ENCODE measurements around the gene ANKRD9.

The ANKRD9 gene

DNA sequence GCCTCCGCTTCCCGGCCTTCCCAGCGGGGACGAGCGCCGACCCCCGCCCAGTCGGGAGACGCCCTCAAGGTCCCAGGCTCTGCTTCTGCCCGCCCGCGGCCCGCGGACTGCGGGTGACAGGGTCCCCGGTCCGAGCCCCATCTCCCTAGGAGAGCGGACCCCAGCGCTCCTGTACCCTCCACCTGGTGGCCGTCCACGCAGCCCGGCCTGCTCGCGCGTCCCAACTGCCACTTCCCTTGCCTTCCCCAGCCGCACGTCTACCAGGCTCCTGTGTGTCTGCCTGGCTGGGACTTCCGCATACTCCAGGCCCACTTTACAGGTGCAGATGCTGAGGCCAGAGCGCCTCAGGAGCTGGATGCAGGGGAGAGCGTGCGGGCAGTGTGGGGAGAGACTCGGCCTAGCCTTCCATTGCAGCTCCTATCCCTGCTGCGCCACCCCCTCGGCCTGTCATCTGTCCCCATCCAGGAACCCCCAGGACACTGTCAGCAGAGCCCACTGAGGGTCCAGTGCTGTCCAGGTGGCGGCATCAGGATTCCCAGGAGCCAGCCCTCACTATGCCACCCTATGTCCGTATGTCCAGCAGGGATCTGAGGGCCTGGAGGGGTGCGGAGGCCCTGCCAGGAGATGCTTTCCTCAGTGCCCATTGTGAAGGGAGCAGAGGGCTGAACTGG lies 8.0 kb upstream of the ANKRD9 start:
- H3K27ac ChIP-seq (ENCODE audit: low read depth, low read length), result no peak overlapping the region
- peak overlapping the region; percentile 43 for H3K9ac ChIP-seq (ENCODE audit: low read length)
- no peaks in the 10 kb centered on the region for H3K79me2 ChIP-seq (ENCODE audit: insufficient read depth, low read length)
- H3K36me3 ChIP-seq (ENCODE audit: low read length), result no peaks in the 10 kb centered on the region
- no peaks in the 10 kb centered on the region for H3F3A ChIP-seq (ENCODE audit: insufficient read depth)
- H3K27me3 ChIP-seq (ENCODE audit: low read length), result no peaks in the 10 kb centered on the region
- TF ChIP-seq EZH2phosphoT487 (conservative IDR thresholded peaks at IDR 0.05; ENCODE audit: low read length) (no peak), CTCF (IDR thresholded peaks at IDR 0.05; ENCODE audit: insufficient read depth, low read length, poor library complexity, severe bottlenecking) (no peak)
- H2AFZ ChIP-seq (ENCODE audit: low read depth, low read length, severe bottlenecking), result peak overlapping the region; percentile 69
- H3K4me2 ChIP-seq (ENCODE audit: low read depth, low read length, poor library complexity, severe bottlenecking), result peak overlapping the region; percentile 52
- no peaks in the 10 kb centered on the region for H3K9me3 ChIP-seq (ENCODE audit: insufficient read depth, low read length)
- H3K4me3 ChIP-seq (ENCODE audit: insufficient read depth, low read length, poor library complexity, severe bottlenecking), result peak overlapping the region; percentile 45
- no peaks in the 10 kb centered on the region for H3K9me2 ChIP-seq (replicated peaks; ENCODE audit: insufficient read depth, low read length)
- no peaks in the 10 kb centered on the region for H4K20me1 ChIP-seq (ENCODE audit: low read depth, low read length)

DNA sequence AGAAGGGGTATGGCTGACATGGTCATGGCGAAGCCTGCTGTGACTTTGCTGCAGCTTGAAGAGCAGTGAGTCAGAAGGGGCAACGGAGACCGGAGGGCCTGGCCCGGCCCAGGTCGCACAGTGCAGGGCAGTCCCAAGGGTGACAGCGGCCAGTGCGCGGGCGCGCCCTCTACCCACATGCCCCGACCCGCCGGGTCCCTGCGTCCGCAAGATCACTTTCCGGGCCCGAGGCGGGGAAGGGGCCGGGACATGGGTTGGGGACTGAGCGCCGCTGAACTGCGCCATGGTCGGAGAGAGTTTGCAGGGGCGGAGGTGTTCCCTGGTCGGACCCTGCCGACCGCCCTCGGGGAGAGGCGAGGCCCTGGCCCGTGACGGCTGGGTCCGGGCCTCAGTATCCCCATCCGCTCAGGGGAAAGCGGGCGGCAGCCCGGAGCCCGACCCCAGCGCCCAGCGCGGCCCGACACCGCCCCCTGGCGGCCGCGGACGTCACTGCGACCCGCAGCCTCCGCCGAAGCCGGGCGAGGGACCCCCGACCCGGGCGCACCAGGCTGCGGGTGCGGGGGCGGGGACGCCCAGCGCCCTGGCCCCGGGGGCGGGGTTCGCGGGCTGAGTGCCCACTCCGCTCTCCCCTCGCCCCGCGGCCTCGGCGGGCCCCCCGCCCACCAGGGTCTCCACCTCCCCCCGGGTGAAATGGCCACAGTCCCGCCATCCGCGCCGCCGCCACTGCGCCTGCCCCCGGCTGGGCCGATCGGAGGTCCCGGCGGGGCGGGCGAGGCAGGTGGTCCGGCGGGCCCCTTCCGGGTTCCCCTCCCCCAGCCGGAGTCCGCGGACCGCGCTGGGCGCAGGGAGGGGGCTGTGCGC lies 7.2 kb upstream of the ANKRD9 start:
- Histone ChIP-seq H3K9me2 (replicated peaks; ENCODE audit: insufficient read depth, low read length) (no peaks in the 10 kb centered on the region), H3K4me2 (ENCODE audit: low read depth, low read length, poor library complexity, severe bottlenecking) (peak overlapping the region; percentile 52), H3K9me3 (ENCODE audit: insufficient read depth, low read length) (no peaks in the 10 kb centered on the region), H3K79me2 (ENCODE audit: insufficient read depth, low read length) (no peaks in the 10 kb centered on the region), H3K36me3 (ENCODE audit: low read length) (no peaks in the 10 kb centered on the region), H3K27me3 (ENCODE audit: low read length) (no peaks in the 10 kb centered on the region), H2AFZ (ENCODE audit: low read depth, low read length, severe bottlenecking) (peak overlapping the region; percentile 69), H4K20me1 (ENCODE audit: low read depth, low read length) (no peaks in the 10 kb centered on the region), H3F3A (ENCODE audit: insufficient read depth) (no peaks in the 10 kb centered on the region), H3K4me3 (ENCODE audit: insufficient read depth, low read length, poor library complexity, severe bottlenecking) (peak overlapping the region; percentile 45), H3K27ac (ENCODE audit: low read depth, low read length) (no peak overlapping the region), H3K9ac (ENCODE audit: low read length) (peak overlapping the region; percentile 43)
- TF ChIP-seq CTCF (IDR thresholded peaks at IDR 0.05; ENCODE audit: insufficient read depth, low read length, poor library complexity, severe bottlenecking) (peak; percentile 62), EZH2phosphoT487 (conservative IDR thresholded peaks at IDR 0.05; ENCODE audit: low read length) (no peak)

DNA sequence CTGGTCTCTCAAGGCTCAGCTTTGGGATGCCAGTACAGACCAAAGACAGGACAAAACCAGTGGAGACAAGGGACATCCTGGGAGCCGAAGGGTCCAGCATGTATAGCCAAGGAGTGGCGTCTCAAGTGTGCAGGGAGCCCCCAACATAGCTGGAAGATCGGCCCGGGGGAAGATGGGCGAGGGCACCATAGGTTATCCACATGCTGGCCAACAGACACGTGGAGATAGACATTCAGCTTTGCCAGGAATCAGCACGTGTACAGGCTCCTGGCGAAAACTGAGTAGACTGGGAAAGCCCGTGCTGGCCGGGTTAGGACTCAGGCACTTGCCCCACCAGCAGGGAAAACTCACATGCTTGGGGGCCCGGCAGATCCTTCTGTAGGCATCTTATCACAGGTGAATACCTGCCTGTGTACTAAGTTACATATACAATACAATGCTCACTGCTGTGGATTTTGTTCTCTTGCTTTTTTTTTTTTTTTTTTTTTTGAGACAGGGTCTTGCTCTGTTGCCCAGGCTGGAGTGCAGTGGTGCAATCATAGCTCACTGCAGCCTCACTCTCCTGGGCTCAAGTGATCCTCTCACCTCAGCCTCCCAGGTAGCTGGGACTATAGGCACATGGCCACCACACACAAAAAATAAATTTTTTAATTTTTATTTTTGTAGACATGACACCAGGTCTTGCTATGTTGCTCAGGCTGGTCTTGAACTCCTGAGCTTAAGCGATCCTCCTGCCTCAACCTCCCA lies 5.6 kb upstream of the ANKRD9 start:
- TF ChIP-seq EZH2phosphoT487 (conservative IDR thresholded peaks at IDR 0.05; ENCODE audit: low read length), result no peak
- no peak for TF ChIP-seq CTCF (IDR thresholded peaks at IDR 0.05; ENCODE audit: insufficient read depth, low read length, poor library complexity, severe bottlenecking)

More for the DNA sequence above, 5.6 kb upstream of the ANKRD9 start:
- Histone ChIP-seq H3K4me3 (ENCODE audit: insufficient read depth, low read length, poor library complexity, severe bottlenecking) (no peak overlapping the region), H3K9me2 (replicated peaks; ENCODE audit: insufficient read depth, low read length) (no peaks in the 10 kb centered on the region), H4K20me1 (ENCODE audit: low read depth, low read length) (no peaks in the 10 kb centered on the region), H3K27me3 (ENCODE audit: low read length) (no peaks in the 10 kb centered on the region), H3K36me3 (ENCODE audit: low read length) (no peaks in the 10 kb centered on the region), H3K27ac (ENCODE audit: low read depth, low read length) (no peak overlapping the region), H2AFZ (ENCODE audit: low read depth, low read length, severe bottlenecking) (no peak overlapping the region), H3K4me2 (ENCODE audit: low read depth, low read length, poor library complexity, severe bottlenecking) (no peak overlapping the region), H3K9me3 (ENCODE audit: insufficient read depth, low read length) (no peaks in the 10 kb centered on the region), H3F3A (ENCODE audit: insufficient read depth) (no peaks in the 10 kb centered on the region), H3K9ac (ENCODE audit: low read length) (no peak overlapping the region), H3K79me2 (ENCODE audit: insufficient read depth, low read length) (no peaks in the 10 kb centered on the region)

All from SU-DHL-6 (cell line).